ENCODE measurements around the gene UFC1. TPM values are rescaled to one million over a fixed set of nuclear protein-coding genes. Genes with fewer than 3 reads are reported as not detected.

The UFC1 gene
- total and polyA plus RNA-seq, 8 donors = 59.5 to 107 (median 76.0) TPM

DNA sequence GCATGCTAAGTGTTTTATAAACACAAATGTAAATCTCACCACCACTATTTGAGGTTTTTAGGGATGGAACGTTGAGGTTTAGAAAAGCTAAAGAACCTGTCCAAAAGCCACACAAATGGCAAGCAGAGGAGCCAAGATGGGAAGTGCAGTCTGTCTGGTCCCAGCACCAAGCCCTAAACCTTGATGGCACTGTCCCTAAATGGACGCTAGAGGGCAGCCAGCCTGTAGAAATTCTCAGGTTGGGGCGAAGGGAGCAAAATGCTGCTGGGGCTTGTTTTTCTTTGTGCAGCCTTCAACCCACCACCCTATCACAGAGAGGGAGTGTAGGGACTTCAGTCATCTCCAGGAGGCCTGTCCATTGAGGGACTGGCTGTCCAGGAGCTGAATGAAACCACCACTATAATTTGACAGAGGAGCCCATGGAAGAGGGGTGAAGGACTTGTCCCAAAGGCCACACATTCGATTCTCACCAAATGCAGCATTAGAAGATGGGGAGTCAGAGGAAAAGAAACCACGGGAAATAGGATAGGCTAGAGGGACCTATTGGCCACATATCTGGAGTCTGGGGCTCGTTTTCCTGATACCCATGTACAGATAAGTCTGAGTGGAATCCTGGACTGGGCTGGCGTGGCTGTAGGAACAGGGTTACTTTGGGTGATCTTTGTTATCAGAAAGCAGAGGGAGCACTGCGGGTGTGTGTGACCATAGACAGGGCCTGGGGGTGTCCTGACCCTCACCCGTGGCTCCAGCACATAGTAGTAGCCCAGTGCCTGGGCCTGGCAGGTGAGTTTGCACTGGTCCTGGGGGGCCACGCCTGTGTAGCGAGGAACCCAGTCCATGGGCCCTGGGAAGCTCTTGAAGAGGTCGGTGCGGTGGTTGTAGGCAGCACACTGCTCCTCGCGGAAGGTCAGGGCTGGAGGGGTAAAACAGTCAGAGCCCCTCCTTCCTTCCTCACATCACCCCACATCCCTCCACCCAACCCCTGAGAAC is 39.0 kb downstream of the UFC1 start:
- Histone ChIP-seq H3K27ac (no peak overlapping the region), H3K9me3 (no peaks in the 10 kb centered on the region), H3K4me1 (no peaks in the 10 kb centered on the region), H3K4me3 (no peak overlapping the region), H3K36me3 (no peaks in the 10 kb centered on the region), H3K27me3 (no peaks in the 10 kb centered on the region)
- FAIRE-seq (no peak), ATAC-seq (peak; percentile 73 to 89 (median 82)), DNase-seq (peak in 3 of 6 donors; percentile 41 to 66 (median 57))
- TF ChIP-seq, protein P1, sequence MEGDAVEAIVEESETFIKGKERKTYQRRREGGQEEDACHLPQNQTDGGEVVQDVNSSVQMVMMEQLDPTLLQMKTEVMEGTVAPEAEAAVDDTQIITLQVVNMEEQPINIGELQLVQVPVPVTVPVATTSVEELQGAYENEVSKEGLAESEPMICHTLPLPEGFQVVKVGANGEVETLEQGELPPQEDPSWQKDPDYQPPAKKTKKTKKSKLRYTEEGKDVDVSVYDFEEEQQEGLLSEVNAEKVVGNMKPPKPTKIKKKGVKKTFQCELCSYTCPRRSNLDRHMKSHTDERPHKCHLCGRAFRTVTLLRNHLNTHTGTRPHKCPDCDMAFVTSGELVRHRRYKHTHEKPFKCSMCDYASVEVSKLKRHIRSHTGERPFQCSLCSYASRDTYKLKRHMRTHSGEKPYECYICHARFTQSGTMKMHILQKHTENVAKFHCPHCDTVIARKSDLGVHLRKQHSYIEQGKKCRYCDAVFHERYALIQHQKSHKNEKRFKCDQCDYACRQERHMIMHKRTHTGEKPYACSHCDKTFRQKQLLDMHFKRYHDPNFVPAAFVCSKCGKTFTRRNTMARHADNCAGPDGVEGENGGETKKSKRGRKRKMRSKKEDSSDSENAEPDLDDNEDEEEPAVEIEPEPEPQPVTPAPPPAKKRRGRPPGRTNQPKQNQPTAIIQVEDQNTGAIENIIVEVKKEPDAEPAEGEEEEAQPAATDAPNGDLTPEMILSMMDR (IDR thresholded peaks at IDR 0.05) = peak; percentile 61 to 88 (median 76)
- intact Hi-C loops (cut with DNase I) = loop anchor here in 2 of 3 donors (5.0 to 10.0 kb wide), 2 partner anchors 182 to 190 kb away; no protein-coding TSS in a partner anchor
- 46 to 48% methylated on average over 15 of the region's 15 CpGs for WGBS, 2 donors

DNA sequence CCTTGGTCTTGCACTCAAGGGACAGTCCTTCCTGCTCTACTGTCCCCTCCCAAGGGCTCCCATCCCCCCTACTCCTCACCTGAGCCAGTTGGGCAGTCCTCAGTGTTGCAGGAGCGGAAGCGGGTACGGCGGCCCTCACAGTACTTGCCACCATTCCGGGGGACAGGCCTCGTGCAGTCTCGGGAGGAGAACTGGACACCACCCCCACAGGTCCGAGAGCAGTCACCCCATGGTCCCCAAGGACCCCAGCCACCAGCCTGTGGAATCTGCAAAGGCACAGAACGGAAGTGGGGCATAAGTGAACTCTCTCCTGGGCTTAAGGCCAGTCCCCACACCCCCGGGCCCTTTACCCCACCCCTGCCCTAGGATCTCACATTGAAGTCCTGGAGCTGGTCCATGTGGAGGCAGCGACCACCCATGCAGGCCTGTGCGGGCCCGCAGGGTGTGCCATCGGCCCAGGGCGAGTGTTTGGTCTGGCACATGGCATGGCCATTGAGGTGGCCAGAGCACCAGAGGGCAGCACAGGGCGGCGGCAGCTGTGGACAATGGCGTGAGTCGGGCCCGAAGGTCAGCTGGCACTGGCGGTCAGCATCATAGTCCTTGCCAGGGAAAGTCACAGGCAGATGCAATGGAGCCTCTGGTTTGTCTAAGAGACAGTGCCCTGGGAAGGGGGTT is 39.9 kb downstream of the UFC1 start:
- ATAC-seq (peak in 2 of 4 donors; percentile 4 to 7), FAIRE-seq (no peak), DNase-seq (no peak)
- Histone ChIP-seq H3K27ac (no peak overlapping the region), H3K4me1 (no peaks in the 10 kb centered on the region), H3K4me3 (no peak overlapping the region), H3K27me3 (no peaks in the 10 kb centered on the region), H3K36me3 (no peaks in the 10 kb centered on the region), H3K9me3 (no peaks in the 10 kb centered on the region)
- 61 to 63% methylated on average over 21 of the region's 21 CpGs for WGBS, 2 donors
- TF ChIP-seq, protein P1 (IDR thresholded peaks at IDR 0.05) = no peak
- intact Hi-C loops (cut with DNase I) = loop anchor here in 2 of 3 donors (5.0 to 10.0 kb wide), 2 partner anchors 181 to 189 kb away; no protein-coding TSS in a partner anchor

DNA sequence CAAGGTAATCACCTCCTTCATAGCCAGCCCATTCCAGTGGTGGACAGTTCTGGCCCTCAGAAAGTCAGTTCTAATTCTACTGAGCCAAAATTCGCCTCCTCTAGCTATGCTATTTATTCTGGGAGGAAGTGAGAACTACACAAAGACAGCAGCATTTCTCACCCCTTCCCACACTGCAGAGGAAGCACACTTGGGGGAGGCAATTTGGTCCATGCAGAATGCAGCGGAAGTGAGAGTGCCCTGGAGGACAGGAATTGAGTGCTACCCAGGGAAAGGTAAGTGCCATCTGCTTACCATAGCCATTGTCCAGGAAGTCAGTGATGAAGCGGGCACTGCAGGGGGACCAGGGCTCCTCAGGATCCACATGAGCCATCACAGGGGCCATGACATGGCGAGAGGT is 41.4 kb downstream of the UFC1 start:
- peak in 1 of 4 donors; percentile 20 for ATAC-seq
- FAIRE-seq = no peak
- Histone ChIP-seq H3K4me3 (no peak overlapping the region), H3K9me3 (no peaks in the 10 kb centered on the region), H3K27me3 (no peaks in the 10 kb centered on the region), H3K36me3 (no peaks in the 10 kb centered on the region), H3K4me1 (no peaks in the 10 kb centered on the region), H3K27ac (no peak overlapping the region)
- intact Hi-C loops (cut with DNase I) = loop anchor here in 1 of 3 donors (10.0 kb wide), 1 partner anchor 180 kb away; no protein-coding TSS in a partner anchor
- no peak for DNase-seq
- 67 to 74% methylated on average over 4 of the region's 4 CpGs for WGBS, 2 donors
- TF ChIP-seq, protein P1 (IDR thresholded peaks at IDR 0.05) = no peak

DNA sequence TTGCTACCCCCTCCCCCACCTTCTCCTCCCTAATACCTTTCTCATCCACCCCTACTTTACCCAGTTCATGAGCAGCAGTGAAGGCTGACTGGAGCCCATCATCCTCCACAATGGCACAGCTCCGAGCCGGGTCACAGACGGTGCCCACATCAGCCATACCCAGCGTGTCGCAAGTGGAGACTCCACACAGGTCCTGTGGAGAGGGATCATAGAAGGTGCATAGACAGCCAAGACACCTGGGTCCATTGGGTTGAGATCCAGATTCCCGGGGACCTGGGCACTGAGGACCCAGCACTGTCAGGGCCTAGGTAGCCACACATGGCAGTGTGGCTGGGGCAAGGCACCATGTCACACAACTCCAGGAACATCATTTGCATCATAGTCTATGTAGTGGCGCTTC is 42.3 kb downstream of the UFC1 start:
- Histone ChIP-seq H3K9me3 (no peaks in the 10 kb centered on the region), H3K27me3 (no peaks in the 10 kb centered on the region), H3K36me3 (no peaks in the 10 kb centered on the region), H3K27ac (no peak overlapping the region), H3K4me1 (peaks cover 0 to 2% (median 2%) of the 10 kb centered on the region in 3 donors), H3K4me3 (peak overlapping the region in 1 of 4 donors; percentile 32)
- 87 to 91% methylated on average over 7 of the region's 7 CpGs for WGBS, 2 donors
- TF ChIP-seq, protein P1 (IDR thresholded peaks at IDR 0.05) = no peak
- FAIRE-seq (no peak), ATAC-seq (no peak), DNase-seq (no peak)
- intact Hi-C loops (cut with DNase I) = loop anchor here in 1 of 3 donors (10.0 kb wide), 1 partner anchor 179 kb away; no protein-coding TSS in a partner anchor

Data from pancreas (tissue), 10 donors.